GM12873 (cell line): ENCODE results near the gene C6orf141.

Experiments
- CTCF ChIP-seq: IDR thresholded peaks from 2 replicates; pipeline ENCODE4 v1.5.1; 2012; ENCODE audit warnings: low read depth, mild to moderate bottlenecking, moderate library complexity, low read length, control low read depth; ENCODE audit not compliant: insufficient read depth; ENCODE audit errors: missing control alignments

C6orf141 gene

GRCh38 chr6:49550492-49551077 is at the start of gene C6orf141:
C6orf141 (plus strand) TSS chr6:49550668; CDS start chr6:49550793, 125 bp downstream.
- no peak for TF ChIP-seq CTCF

GRCh38 chr6:49504666-49505065 is 45.8 kb upstream of the C6orf141 start:
- no peak for TF ChIP-seq CTCF

GRCh38 chr6:49506569-49507111 is 43.8 kb upstream of the C6orf141 start:
- TF ChIP-seq CTCF, result no peak

GRCh38 chr6:49509342-49509741 is 41.1 kb upstream of the C6orf141 start:
- TF ChIP-seq CTCF, result no peak

GRCh38 chr6:49513153-49513989 is 37.1 kb upstream of the C6orf141 start:
- no peak for TF ChIP-seq CTCF

- TF ChIP-seq CTCF, result no peak
Observed at GRCh38 chr6:49514571-49515484, 35.6 kb upstream of the C6orf141 start.
